HG03060 (cell line): Measurements from ENCODE around the gene APBA3.

ENCODE experiments used
- ATAC-seq: cut with Tn5 transposase; IDR thresholded peaks from one replicate; pipeline ENCODE4 v1.9.1; 2021; ENCODE audit warnings: low read depth, moderate number of reproducible peaks; ENCODE audit not compliant: unreplicated experiment

The APBA3 gene, protein sequence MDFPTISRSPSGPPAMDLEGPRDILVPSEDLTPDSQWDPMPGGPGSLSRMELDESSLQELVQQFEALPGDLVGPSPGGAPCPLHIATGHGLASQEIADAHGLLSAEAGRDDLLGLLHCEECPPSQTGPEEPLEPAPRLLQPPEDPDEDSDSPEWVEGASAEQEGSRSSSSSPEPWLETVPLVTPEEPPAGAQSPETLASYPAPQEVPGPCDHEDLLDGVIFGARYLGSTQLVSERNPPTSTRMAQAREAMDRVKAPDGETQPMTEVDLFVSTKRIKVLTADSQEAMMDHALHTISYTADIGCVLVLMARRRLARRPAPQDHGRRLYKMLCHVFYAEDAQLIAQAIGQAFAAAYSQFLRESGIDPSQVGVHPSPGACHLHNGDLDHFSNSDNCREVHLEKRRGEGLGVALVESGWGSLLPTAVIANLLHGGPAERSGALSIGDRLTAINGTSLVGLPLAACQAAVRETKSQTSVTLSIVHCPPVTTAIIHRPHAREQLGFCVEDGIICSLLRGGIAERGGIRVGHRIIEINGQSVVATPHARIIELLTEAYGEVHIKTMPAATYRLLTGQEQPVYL

DNA sequence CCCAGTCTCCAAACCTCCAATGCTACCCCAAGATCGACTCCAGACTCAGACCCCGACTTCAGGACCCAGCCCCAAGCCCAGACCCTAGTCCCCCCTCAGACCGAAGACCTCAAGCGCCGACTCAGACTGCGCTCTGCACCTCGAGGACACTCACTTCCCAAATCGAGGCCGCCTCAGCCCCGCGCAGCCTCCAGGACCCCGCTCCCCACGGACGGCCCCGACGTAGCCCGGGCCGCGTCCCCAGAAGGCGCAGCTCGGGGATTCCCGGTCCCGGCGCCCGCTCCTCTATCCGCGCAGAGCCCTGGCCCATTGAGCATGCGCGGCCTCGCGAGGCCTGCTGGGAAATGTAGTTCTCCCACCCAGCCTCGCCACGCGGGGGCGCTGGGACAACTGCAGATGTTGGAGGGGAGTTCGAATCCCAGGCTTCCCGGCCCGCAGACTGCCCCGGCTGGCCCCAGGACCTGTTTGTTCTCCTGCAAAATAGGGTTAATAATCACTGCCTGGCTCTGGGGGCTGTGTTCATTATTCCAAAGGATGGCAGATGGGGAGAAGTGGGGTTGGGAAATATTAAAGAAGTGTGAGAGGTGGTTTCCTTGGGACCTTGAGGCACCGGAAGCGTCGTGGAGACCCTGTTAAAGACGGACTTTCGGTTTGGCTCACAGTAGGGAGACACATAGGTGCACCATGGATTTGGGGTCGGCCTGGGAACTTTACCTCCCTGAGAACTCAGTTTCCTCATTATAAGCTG lies at the start of gene APBA3:
Gene APBA3, minus strand, starts transcription at position 311 of the 748 bp plus-strand sequence. CDS start 1,428 bp downstream, outside the sequence.
- peak; percentile 30 for ATAC-seq

DNA sequence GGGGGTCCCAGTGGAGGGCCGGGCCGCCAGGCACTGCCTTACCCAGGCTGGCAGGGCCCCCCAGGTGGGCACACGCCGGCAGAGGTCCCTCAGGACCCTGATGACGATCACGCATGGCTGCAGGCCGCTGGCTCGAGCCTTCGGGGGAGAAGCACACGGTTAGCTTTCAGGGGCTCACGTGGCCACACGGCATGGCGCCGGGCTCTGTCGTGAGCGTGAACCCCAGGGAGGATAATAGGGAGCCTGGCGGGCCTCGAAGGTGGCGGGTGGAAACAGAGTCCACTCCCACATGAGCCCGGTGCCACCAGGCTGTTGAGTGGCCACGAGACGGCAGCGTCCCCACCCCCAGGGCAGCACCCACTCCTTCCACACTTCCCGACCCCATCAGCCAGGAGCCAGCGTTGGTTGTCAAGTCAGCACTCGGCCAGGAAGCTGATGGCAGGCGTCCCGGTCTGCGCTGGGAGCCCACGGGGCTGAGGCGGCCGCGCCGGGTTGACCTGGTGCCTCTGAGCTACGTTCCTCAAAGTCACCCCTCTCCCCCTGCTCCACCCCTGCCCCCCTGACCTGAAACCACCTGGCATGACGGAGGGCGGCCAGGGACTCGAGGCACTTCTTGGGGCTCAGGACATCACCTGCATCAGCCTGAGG lies 49.3 kb upstream of the APBA3 start:
- no peak for ATAC-seq

DNA sequence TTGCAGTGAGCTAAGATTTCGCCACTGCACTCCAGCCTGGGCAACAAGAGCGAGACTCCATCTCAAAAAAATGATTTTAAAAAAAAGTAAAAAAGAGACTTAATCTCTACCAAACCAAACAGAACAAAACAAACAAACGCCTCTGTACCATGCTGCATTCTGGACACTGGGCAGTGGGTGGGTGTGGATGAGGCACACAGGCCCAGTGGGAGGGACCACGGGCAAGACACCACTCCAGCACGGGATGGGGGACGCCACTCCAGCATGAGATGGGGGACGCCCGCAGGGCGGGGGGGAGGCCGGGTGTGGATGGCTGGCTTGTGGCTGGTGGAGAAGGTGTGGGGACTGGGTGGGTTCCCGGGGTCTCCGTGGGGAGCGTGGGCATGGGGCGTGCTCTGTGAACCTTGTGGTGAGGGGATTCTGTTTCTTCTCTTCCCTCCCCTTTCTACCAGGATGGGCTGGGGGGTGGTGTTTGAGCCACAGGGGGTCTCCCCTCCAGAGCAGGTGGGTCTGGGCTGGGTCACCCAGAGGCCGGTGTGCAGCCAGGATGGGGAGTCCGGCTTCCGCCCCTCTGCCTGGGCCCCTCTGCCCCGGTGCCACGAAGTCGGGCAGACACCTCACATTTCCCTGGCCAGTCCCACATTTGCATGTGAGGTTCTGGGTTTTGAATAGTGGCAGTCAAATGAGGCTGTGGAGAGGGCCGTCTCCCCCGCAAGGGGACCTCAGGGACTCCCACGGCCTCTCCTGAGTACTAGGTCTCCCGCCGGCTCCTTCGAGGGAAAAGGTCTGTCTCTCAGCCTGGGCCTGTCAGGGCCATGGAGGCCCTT lies 48.6 kb upstream of the APBA3 start:
- ATAC-seq, result no peak

DNA sequence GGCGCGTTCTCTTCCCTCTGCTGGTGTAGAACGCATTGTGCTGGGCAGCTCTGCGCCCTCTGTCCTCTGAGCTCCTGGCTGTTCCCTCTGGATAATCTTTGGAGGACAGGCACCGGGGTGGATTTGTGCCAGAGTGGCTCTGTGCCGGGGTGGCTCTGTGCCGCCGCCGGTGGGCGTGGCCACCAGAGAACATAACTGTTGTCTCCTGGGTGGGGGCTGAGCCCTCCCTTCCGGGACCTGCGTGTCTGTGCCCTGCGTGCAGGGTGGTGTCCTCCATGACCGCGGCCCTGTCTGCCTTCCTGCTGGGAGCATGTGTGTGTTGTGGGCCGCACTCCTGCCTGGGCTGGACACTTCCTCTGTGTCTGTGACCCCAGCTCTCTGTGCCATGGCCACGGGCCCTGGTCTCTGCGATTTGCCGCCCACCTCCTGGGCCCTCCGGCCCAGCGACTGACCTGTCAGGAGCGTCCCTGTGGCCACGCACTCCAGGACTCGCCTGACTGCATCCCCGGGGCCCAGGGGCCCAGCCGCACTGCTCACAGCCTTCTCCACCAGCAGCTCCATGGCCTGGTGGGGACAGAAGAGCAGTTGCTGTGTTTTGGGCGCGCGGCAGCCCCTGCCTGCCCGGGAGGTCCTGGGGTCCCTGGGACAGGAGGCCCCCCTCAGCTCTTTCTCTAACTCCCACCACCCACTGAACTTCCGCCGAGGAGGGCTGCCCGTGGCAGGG lies 47.1 kb upstream of the APBA3 start:
- no peak for ATAC-seq

DNA sequence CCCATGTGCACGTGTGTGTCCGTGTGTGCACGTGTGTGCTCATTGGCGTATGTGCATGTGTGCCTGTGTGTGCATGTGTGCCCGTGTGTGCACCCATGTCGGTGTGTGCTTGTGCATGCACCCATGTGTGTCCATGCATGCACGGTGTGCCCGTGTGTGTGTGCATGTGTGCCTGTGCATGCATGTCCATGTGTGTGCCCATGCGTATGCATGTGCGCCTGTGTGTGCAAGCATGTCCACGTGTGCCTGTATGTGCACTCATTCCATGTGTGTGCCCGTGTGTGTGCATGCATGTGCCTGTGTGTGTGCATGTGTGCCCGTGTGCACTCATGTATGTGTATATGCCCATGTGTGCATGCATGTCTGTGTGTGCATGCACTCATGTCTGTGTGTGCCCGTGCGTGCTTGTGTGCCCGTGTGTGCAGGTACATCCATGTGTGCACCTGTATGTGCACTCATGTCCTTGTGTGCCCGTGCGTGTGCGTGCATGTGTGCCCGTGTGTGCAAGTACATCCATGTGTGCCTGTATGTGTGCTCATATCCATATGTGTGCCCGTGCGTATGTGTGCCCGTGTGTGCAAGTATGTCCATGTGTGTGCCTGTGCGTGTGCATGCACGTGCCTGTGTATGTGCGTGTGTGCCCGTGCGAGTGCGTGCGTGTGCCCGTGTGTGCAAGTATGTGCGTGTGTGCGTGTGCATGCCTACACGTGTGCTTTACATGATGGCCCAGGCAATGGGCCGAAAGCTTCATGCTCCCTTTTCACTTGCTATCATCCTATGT lies 46.3 kb upstream of the APBA3 start:
- ATAC-seq, result no peak

DNA sequence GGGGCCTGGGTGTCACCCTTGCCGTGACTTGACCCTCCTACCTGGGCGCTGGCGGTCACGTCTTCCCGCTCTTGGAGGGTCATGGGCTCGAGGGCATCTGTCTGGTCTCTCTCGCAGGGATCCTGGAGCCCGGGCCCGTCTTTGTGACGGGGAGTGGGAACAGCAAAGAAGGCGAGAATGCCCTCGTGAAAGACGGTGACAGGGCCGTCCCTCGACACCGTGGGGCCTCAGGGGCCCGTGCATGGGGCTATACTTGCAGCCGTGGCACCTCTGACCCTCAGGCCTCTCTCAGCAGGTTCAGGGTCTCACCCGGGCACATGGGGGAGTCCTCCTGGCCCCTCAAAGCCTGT lies 45.6 kb upstream of the APBA3 start:
- no peak for ATAC-seq

DNA sequence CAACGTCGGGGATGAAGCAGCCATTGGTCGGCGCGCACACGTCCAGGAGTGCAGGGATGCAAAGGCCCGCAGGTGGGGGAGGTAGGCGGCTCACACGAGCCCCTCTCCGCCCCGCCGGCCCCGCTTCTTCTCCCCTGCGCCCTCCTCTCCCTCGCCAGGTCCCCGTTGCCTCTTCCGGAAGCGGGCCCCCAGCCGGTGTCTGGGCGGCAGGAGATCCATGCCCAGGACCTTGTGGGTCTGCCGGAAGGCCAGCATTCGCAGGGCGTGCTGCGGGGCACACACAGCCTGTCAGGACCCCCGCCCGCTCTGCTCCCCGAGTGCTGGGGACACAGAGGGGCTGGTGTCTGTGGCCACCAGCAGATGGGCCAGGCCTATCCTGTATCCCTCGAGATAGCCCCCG lies 44.4 kb upstream of the APBA3 start:
- ATAC-seq, result no peak

DNA sequence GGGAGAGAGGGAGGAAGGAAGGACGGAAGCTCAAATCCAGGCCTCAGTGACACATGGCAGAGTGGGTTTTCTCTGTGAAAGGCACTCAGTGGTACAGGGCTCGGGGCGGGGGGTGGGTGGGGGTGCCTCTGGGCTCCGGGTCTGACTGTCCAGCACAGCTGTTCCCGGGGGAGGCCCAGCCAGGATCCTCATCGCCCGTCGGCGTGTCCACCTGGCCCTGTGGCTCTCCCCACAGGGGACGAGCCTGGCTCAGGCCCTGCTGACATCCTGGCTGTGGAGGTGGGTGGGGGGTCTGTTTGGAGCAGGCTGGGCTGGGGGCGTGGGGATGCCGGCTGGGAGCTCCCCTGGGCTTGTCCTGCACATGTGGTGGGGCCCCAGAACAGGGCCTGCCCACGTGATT lies 42.9 kb upstream of the APBA3 start:
- no peak for ATAC-seq

DNA sequence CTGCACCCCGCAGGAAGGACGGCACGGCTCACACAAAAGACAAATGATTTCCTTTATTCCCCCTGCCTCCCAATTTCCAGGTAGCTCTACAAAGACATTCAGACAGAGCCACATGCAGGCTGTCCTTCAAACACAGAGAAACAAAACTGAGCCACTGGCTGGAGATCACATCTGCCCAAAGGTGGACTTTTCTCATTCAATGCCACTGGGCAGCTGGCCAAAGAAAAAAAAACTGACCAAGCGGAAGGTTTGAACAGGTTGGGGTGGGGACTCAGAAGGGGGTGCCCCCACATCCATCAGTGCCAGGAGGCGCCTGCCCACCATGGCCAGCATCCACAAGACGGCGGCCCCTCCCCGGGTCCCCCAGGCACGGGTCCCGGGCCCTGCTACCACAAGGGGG lies 42.5 kb upstream of the APBA3 start:
- no peak for ATAC-seq

DNA sequence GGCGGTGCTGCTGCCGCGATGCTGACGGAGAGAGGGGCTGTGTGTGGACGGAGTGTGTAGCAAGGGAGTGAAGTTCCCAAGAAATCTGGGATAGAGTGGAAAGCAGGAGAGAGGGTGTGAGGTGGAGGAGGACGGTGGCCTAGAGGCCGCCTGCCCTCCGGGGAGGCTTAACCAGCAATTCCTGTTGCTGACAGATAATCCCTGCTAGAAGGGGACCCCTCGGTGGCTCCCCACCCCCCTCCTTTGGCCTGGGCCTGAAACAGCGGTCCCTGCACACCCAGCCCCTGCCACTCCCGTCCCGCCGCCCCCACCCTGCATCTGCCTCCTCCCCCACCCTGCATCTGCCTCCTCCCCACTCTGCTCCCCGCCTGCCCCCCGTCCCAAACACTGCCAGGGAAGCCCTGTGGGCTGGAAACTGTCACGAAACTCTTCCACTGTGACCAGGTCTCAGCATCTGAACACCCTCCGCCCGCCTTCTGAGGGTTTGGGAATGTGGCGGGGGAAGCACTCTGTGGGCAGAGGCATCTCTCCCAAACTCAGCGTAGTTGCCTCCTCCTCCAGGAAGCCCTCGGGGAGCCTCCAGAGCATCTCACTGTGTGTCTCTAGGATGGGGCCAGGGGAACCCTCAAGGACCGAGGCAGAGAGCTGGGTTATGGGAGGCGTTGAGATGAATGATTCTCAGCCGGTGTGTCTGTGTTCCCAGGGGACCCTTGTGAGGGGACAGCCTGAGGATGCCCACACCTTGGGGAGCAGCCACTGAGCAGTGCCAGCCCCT lies 41.8 kb upstream of the APBA3 start:
- no peak for ATAC-seq

DNA sequence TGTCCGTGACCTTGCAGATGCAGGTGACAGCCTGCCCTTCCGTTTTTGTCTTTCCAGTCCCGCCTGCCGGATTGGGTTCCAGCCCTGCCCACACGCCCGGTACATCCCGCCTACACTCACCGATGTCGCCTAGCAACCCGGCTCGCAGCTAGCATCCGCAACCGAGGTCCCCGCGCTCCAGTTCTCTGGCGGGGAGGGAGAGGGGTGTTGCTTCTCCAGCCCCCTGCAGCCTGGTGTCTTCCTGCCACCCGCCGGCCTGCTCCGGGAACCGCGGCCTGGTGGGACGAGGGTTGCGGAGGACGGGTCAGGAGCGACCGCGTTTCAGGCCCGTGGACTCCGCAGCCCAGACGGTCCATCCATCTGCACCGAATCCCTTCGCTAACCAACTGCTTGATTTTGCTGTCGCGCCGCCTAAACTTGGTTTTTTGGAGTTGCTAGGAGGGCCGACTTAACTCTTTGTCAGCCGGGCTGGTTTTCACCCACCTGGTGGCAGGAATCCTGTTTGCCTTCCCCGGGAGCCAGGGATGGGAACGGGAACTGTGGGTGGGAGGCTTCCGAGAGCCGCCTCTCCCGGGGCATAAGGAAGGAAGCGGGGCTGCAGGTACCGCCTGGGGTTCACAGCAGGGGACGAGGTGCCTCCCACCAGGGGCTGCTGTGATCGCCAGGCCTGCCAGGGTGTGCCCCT lies 40.1 kb upstream of the APBA3 start:
- ATAC-seq, result no peak

DNA sequence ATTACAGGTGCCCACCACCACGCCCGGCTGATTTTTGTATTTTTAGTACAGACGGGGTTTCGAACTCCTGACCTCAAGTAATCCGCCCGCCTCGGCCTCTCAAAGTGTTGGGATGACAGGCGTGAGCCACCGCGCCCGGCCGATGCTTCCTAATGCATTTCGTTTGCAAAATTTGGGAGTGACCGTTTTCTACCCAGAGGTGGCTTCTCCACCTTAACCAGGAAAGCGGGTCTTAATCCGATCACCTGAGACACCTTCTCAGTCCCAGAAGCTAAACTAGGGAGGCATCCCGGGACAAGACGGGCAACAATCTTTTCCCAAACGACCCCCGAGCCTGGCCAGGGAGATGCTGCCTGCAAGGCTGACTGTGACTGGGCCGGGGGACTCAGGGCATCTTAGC lies 39.5 kb upstream of the APBA3 start:
- no peak for ATAC-seq

DNA sequence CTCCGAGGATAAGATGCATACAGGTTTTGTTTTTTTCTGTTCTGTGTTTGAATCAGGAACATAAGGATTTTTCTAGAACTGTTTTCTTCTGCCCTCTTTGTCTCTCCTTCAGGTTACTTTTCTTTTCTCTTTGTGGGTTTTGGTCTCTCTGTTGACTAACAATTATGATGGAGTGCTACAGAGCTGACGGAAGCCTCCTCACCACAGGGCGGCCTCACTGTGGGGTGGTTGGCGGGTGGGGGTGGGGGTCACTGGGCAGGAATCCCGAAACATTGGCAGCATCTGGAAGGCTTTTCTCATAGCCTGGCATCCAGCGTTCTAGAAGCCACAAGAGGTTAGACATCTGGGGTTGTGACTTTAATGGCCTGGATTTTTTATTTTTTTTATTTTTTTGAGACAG lies 36.6 kb upstream of the APBA3 start:
- ATAC-seq, result no peak

DNA sequence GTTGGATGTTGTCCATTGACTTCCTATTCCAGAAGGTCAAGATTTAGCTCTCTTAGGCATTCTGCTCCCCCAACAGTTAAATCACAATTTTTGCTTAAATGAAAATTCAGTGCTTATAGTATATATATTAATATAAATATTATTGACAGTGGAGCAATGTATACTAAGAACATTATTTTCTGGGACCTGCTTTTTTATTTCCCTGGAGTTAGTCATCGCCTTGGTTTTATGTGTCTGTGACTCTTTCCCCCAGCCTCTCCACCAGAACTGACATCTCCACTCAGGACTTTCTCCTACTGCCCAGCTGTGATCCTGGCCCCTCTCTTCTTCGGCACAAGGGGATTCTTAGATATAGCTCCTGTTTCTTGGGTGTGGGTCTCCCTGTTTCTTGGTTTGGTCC lies 34.9 kb upstream of the APBA3 start:
- ATAC-seq, result no peak

DNA sequence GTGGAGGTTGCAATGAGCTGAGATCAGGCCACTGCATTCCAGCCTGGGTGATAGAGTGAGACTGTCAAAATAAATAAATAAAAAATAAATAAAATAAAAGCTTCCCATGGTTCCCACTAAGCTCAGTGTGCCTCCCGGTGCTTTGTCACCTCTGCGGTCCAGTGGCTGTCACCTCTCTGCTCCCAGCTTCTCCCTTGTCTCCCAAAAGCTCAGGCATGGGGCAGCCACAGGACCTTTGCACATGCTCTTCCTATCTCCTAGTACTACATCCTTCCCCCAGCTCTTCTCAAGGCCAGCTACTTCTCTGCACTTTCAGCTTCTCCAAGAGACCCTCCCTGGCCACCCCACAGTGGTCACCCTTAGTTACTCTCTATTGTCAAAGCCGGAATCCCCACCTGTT lies 32.3 kb upstream of the APBA3 start:
- ATAC-seq, result no peak

DNA sequence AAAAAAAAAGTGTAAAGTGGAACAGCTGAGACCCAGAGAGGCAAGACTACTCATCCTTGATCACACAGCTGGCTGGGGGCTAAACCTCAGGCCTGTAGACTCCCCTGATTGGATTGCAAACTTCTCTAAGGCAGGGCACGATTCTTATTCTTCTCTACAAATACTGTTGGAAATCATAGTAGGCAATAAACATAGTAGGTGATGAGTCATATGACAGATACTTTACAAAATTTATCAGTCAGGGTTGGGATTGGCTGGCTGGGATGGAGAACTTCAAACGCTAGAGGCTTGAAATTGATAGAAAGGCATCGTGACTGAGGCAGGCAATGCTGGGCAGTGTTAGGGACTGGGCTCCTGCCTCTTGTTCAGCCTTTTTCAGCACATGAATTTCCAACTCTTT lies 30.6 kb upstream of the APBA3 start:
- ATAC-seq, result no peak

DNA sequence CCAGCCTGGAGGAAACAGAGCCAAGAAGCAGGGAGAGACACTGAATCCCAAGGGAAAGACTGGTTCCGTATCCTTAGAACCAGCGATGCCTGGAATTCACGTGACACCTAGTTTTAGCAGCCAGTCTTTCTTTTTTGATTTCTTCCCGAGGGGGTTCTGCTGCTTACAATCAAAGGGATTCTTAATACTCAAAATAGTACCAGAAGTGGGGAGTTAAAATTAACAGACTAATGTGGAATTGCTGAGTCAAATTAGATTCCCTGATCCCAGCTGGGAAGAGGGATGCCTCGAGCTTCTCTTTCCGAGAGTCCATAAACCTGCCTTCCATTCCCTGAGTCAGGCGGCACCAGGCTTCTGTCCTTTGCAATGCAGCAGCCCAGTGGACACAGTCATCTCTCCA lies 29.4 kb upstream of the APBA3 start:
- no peak for ATAC-seq
